Retinal pigment epithelial cell (primary cell): ENCODE measurements around the gene MYO18B.
A peak's percentile ranks its signal among the peaks of the same experiment; 100 is the strongest.

Experiments
- DNase-seq: peaks from one replicate; pipeline ENCODE4 v3.0.0-alpha.2; 2010; ENCODE audit warnings: low read depth
- H3K4me3 ChIP-seq: 2 replicates; pipeline ENCODE4 v1.5.1; 2011; ENCODE audit warnings: mild to moderate bottlenecking, low read length, control low read depth, moderate library complexity
- CTCF ChIP-seq: conservative IDR thresholded peaks from 2 replicates; pipeline ENCODE4 v1.5.1; 2011; ENCODE audit warnings: low read depth, low read length, control low read depth, inconsistent platforms

The MYO18B gene

DNA sequence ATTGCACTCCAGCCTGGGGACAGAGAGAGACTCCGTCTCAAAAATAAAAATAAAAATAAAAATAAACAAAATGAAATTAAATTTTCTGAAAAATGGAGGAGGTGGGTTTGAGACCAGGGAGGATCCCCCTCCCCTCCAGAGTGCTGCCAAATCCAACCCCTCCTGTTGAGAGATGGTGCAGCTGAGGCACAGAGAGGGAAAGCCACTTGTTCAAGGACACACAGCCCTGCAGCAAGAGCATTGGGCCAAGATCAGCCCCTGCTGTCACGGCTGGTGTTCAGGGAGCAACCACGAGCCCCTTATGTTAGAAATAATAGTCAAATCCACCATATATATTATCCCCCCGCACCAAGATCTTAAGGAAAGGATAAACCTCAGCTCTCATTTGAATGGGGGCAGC is 2.7 kb downstream of the MYO18B start:
- no peak for DNase-seq
- TF ChIP-seq CTCF, result no peak
- no peak overlapping the region for H3K4me3 ChIP-seq

GRCh38 chr22:25745341-25746011 is 3.5 kb downstream of the MYO18B start:
- no peak overlapping the region for H3K4me3 ChIP-seq
- TF ChIP-seq CTCF, result no peak
- DNase-seq, result no peak

- no peak for TF ChIP-seq CTCF
- H3K4me3 ChIP-seq, result no peak overlapping the region
- DNase-seq, result no peak
These were observed 4.0 kb downstream of the MYO18B start for GRCh38 chr22:25746012-25746373.

DNA sequence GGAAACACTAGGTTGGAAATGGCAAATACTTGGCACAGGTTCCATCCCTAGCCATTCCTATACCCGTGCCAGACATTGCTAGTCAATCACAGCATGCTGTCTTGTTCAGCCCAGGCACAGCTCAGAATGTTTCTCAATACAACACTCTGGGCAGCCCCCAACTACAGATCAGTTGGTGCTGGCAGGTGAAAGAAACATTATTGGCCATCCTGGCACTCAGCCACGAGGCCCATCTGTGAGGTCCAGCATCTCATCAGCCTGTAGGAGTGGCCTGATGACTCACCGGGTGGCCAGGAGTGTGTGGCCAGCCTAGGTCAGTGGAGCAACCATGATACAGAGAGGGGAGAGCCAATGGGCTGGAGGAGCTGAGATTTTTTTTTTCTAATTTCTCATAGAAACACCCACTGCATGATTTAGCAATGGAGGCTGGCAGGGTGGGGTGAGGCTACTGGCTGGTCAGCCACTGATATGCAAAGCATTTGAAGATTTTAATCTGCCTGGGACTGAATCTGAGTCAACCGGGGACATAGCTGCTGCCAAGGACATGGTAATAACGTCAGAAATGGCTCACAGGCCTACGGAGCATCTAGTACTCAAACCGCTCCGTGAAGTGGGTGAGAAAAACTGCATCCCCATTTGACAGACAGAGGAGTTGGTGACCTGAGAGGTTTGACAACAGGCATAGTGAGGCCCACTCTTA is 5.4 kb downstream of the MYO18B start:
- no peak for TF ChIP-seq CTCF
- DNase-seq, result peak; percentile 97
- H3K4me3 ChIP-seq, result no peak overlapping the region

DNA sequence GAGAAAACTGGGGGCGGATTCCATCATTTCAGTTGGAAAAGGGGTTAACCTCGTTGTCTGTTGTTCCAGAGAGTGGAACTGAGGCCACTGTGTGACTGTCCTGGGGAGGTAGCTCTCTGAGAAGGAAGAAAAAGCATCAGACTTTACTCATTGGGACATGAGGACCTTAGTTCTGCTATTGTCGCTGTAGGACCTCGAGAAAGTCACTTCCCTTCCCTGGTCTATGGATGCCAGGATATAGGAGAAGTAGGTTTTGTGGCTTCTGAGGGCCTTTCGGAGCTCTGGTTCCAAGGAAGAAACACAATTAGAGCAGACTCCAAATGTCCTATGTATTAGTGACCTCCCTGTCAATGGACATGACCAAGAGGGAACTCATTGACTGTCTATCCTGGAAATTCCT is 6.2 kb downstream of the MYO18B start:
- no peak overlapping the region for H3K4me3 ChIP-seq
- no peak for DNase-seq
- no peak for TF ChIP-seq CTCF

DNA sequence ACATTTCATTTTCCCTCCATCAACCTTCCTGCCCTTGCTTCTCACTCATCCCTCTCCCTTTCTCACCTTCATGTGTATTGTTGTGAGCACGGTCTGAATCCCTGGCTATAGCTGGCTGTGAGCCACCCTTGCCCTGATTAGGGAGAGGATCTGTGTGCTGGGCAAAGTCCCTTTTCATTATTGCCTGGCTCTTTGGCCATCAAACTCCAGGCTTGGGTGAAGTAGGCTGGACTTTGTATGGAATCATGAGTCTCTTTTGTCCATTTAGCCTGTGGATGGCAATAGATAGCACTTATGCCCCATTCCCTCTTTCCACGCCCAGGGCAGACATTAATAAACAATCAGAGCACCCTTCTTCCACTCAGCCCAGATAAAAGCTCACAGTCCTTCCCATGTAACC is 6.7 kb downstream of the MYO18B start:
- DNase-seq, result no peak
- H3K4me3 ChIP-seq, result no peak overlapping the region
- no peak for TF ChIP-seq CTCF
